Prostate gland (tissue), 2 donors: ENCODE data around the gene CSF3.

Source experiments
- POLR2A ChIP-seq: fragments of 450-650 bp; IDR thresholded peaks from one replicate; pipeline ENCODE4 v1.6.1; 2016; ENCODE audit warnings: antibody characterized with exemption, mild to moderate bottlenecking
- POLR2AphosphoS5 ChIP-seq: sonication (generic); formaldehyde crosslinking; IDR thresholded peaks from one replicate; pipeline ENCODE4 v1.6.1; 2017; ENCODE audit warnings: antibody characterized with exemption
- TF ChIP-seq, protein P1 (sequence below), 4 experiments: fragments of 200-600 bp in 2 of 4; fragments of 450-650 bp in 2 of 4; sonication (generic) in 2 of 4; IDR thresholded peaks; 1 replicate in 3 of 4; 2 replicates in 1 of 4; pipeline ENCODE4 v1.5.1; 2016 to 2019; ENCODE audit warnings: antibody characterized with exemption in 4 of 4, mild to moderate bottlenecking in 2 of 4, moderate library complexity in 2 of 4

DNA sequence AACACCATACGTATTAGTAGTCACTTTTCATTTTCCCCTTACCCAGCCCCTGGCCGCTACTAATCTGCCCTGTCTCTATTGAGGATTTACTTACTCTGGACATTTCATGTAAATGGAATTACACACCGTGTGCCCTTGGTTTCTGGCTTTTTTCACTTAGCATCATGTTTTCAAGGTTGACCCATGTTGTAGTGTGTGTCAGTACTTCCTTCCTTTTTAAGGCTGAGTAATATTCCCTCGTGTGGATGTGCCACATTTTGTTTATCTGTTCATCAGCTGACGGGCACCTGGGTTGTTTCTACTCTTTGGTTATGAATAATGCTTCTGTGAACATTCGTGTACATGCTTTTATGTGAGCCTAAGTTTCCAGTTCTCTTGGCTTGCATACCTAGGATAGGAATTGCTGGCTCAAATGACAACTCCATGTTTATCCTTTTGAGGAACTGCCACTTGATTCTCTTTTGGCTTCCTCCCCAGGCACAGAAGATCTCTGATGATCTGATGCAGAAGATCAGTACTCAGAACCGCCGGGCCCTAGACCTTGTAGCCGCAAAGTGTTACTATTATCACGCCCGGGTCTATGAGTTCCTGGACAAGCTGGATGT, 26.9 kb upstream of the CSF3 start:
- TF ChIP-seq POLR2AphosphoS5 (no peak), POLR2A (no peak)
- TF ChIP-seq, protein P1, sequence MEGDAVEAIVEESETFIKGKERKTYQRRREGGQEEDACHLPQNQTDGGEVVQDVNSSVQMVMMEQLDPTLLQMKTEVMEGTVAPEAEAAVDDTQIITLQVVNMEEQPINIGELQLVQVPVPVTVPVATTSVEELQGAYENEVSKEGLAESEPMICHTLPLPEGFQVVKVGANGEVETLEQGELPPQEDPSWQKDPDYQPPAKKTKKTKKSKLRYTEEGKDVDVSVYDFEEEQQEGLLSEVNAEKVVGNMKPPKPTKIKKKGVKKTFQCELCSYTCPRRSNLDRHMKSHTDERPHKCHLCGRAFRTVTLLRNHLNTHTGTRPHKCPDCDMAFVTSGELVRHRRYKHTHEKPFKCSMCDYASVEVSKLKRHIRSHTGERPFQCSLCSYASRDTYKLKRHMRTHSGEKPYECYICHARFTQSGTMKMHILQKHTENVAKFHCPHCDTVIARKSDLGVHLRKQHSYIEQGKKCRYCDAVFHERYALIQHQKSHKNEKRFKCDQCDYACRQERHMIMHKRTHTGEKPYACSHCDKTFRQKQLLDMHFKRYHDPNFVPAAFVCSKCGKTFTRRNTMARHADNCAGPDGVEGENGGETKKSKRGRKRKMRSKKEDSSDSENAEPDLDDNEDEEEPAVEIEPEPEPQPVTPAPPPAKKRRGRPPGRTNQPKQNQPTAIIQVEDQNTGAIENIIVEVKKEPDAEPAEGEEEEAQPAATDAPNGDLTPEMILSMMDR (IDR thresholded peaks at IDR 0.05), result no peak
